Measurements from ENCODE around the gene C19orf38.

The C19orf38 gene, protein sequence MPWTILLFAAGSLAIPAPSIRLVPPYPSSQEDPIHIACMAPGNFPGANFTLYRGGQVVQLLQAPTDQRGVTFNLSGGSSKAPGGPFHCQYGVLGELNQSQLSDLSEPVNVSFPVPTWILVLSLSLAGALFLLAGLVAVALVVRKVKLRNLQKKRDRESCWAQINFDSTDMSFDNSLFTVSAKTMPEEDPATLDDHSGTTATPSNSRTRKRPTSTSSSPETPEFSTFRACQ

GRCh38 chr19:10848230-10848856 lies at the start of gene C19orf38:
Gene C19orf38, plus strand, starts transcription at chr19:10848415. Its CDS starts 94 bp downstream, at chr19:10848509.
- no peak for FAIRE-seq

- no peak for FAIRE-seq
Observed at GRCh38 chr19:10800488-10800887, 47.7 kb upstream of the C19orf38 start.

GRCh38 chr19:10802479-10802878 lies 45.7 kb upstream of the C19orf38 start:
- no peak for FAIRE-seq

DNA sequence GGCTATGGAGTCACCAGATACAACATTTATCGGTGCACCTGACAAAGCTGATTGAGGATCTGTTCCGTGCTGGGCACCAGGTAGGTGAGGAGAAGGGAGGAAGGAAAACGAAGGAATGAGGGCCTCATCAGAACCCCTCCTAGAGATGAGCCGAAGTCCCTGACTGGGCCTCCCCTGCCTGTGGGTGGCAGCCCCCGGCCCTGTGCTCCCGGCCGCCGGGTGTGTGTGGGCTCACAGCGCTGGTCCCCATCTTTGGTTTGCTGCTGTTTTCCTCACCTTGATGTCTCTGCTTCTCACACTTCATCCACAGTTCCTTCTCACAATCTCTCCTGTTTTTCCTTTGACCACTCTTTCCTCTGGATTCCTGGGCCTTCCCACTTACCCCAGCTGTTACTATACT lies 45.0 kb upstream of the C19orf38 start:
- FAIRE-seq = no peak

GRCh38 chr19:10805065-10805757 lies 43.0 kb upstream of the C19orf38 start:
- FAIRE-seq = no peak

DNA sequence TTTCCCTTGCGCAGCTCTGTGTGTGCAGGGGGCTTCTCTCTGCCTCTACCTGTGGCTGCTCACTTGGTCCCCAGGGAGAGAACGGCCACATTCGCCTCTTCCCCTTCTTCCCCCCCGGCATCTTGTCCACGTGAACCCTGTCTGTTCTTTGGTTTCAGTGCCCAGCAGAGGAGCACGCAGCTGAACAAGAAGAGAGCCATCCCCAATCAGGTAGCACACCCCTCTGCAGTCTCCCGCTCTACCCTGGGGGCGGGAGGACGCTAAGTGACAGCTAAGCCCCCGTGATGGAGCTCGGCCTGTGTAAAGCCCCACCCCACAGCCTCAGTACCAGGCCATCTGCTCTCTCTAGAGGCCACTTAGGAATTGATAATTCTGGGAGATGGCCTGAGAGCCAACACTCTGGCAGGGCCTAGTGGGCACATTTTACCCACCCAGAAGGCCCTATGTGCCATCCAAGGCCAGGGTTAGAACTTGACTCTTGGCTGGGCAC lies 42.4 kb upstream of the C19orf38 start:
- FAIRE-seq = no peak

DNA sequence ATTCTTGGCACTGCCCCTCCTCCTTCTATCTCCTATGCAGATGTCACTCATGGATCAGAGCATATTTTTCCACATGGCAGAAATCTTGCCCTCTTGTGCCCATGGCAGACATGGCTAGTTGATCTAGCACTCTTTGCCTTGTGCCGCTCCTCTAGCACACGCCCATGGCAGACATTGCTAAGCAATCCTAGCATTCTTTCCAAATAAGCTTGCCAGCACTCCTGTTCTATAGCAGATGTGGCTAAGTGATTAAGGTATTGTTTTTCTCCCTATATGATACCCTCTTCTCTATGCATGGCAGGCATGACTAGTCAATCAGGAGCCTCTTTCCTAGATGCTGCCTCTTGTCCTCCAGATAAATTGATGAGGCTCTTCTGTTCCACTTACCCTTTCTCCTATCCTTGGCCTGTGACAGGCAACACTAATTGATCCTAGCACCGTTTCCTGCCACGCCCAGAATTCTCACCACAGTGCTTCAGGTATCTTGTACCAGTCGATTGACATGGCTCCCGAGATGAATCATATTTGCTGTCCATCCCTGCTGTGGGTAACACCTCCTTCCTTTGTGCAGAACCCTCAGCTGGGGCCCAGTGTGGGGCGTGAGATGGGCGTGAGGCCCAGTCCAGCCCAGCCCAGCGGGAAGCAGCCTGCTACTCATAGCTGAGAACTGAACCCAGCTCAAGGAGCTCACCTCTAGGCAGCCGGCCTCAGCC lies 39.1 kb upstream of the C19orf38 start:
- no peak for FAIRE-seq

DNA sequence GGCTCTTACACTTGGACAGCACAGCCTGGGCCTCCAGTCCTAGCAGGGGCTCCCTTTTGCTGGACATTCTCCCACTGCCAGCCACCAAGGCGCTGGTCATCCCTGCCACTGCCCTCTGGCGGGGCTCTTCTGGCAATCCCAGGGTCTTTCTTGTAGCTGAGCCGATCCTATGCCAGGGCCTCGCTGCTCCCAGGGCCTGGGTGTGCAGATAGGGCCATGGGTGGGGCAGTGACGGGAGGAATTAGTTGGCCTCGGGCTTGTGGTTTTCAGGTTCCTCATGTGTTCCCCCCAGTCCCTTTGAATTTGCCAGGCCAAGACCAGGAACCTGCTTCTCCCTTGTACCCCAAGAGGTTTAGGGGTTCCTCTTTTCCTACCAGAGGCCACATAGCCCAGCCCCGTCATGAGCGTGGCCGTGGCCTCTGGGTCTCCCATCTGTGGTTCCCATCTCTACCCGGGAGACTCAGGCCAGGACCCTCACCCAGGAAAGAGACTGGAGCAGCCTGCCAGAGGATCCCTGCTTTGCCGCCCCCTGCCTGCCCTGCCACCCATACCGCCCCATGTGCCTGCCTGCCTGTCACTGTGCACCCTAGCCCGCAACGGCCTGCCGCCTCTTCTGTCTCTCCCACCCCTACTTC lies 38.4 kb upstream of the C19orf38 start:
- FAIRE-seq = no peak

DNA sequence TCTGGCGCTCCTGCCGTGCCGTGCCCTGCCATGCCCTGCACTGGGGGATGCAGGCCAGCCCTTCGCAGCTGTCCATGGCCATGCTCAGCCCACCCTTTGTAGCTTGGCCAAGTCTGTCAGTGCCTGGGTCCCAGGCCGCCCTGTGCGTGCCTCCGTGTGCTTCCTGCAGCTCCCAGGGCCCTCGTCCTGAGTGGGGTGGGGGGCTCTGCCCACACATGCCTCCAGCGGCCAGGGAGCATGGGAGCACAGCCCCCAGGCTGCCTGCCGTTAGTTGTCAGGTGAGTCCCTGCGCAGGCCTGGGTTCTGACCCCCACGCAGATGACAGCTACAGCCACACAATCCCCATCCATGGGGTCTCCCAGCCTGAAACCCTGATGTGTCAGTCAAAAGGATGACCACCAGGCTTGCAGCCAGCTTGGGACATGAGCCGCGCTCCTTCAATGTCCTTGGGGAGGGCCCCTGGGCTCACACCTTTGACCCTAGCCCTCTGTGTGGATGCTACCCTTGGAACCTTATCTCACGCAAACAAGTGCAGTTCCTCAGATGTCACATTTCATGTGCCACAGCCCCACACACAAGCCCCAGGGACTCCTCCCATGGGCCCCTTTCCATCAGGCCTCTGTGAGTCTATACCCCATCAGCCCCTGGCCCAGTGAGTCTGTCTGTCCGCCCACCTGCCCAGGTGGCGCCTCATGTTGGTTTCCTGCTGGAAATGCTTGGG lies 36.7 kb upstream of the C19orf38 start:
- FAIRE-seq = no peak

- no peak for FAIRE-seq
Observed at GRCh38 chr19:10812196-10812595, 36.0 kb upstream of the C19orf38 start.

DNA sequence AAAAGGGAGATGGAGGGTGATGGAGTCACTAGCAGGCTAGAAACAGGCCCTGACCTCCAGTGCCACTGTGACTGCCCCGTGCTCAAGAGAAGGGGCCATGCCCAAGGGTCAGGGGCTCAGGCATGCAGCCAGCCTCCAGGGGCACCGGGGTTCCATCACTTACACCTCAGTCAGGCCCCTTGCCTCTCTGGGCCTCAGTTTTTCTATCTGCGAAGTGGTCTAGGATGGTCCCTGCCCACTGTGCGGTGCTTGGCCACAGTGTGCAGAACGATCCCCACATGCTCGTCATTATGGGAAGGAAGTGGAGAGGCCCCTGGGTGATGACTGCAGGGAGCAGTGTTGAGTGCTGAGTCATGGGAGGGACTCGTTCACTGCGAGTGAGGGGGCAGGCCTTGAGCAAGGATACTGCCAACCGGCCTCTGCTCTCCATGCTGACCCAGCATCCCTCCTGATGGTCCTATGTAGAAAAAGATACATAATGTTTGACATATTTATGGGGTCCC lies 35.3 kb upstream of the C19orf38 start:
- no peak for FAIRE-seq

DNA sequence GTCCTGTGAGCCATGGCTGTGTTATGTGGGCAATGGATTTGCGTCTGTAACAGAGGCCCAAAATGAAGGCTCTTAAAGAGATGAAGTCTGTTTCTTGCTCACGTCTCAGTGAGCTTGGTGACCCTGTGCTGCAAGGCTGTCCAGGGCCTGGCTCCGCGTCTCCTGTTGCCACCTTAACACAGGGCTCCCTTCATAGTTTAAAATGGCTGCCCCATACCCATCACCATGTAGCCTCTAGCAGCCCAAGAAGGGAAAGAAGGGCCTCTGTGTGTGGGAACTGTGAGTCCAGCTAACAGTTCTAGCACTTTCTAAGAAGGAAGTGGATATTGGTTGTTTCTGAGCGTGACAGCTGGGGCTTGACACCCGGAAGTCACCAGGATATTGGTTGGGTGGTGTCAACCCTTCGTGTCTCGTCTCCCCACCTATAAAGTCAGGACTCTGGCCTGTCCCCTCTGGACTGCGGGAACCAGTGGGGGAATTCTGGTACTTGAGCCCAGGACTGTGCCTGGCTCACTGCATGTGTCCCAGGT lies 33.1 kb upstream of the C19orf38 start:
- FAIRE-seq = no peak

- no peak for FAIRE-seq
Observed at GRCh38 chr19:10815969-10816644, 32.1 kb upstream of the C19orf38 start.

DNA sequence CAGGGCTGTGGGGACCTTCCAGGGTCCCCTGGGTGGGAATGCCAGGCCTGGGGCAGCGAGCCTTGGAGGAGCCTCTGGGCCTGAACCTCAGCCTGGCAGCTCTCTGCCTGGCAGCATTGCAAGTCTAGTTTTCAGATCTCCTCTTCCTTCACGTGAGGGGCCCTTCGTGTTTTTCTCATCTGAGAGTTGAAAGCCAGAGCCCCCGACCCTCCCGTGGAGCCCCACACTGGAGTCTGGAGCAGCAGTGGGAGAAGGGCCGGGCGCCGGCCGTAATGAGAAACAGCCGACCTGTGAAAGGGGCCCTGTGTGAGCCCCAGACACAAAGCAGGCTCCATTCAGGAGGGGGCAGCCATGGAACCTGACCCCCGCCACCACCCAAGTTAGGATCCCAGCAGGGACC lies 31.5 kb upstream of the C19orf38 start:
- no peak for FAIRE-seq

DNA sequence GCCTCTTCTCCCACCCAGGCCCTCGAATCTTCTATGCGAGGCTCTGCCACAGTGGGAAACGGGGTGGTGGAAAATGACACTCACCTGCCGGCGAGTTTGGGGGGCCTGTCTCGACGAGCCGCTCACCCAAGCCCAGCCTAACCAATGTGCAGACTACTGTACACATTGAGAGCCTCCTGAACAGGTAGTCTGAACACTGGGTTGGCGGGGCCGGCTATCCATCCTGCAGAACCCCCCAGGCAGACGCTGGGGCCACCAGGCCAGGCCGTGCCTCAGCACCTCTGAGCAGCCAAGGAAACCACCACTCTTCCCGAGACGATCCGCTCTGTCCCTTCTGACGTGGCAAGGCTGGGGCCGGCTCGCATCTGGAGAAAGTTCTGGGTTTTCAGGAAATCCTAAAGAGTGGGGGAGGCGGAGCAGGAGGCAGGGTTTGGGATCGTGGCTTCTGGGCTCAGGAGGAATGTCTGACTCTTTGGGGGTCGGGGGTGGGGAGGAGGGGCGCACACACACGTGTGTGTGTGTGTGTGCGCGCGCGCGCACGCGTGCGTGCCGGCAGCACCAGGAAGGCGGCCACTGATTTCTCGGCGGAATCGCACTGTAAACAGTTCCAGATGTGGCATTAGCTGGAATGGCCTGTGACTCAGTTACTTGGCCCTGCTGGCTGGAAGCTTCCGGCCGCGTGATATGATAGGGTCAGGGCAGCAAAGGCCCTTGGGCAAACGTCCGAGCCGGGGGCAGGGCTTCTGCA lies 30.8 kb upstream of the C19orf38 start:
- no peak for FAIRE-seq

DNA sequence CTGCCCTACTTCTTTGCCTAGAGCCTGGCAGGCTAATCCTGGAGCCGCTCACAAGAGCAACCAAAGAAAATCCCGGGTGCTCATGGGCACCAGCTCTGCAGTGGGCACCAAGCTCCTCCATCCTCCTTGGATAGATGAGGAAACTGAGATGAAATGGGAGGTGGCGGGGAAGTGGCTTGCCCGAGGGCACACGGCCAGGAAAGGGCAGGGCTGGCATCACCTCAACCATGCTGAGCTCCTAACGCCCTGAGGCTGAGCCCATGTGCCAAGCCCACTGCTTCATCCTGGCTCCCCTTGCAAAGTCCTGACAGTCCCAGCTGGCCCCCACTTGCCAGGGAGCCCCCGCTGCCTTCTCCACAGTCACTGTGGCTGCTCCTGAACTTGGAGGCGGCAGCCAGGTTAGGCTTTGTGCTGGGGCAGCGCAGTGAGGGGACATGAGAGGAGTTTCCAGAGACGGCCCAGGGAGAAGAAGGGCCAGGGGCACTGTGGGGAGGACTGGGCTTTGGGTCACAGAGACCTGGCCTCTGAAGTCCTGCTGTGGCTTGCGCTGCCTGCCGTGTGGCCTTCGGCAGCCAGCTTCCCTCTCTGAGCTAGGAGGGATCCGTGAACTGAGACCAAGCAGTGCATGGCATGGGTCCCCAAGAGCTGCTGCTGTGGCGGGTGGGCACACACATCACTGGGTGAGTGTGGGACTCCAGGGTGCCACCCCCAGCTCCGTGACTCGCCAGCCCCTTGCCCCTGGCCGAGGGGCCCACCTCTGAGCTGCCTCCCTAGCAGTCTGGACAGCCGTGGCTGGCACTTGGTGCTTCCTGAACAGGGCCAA lies 29.7 kb upstream of the C19orf38 start:
- FAIRE-seq = no peak

DNA sequence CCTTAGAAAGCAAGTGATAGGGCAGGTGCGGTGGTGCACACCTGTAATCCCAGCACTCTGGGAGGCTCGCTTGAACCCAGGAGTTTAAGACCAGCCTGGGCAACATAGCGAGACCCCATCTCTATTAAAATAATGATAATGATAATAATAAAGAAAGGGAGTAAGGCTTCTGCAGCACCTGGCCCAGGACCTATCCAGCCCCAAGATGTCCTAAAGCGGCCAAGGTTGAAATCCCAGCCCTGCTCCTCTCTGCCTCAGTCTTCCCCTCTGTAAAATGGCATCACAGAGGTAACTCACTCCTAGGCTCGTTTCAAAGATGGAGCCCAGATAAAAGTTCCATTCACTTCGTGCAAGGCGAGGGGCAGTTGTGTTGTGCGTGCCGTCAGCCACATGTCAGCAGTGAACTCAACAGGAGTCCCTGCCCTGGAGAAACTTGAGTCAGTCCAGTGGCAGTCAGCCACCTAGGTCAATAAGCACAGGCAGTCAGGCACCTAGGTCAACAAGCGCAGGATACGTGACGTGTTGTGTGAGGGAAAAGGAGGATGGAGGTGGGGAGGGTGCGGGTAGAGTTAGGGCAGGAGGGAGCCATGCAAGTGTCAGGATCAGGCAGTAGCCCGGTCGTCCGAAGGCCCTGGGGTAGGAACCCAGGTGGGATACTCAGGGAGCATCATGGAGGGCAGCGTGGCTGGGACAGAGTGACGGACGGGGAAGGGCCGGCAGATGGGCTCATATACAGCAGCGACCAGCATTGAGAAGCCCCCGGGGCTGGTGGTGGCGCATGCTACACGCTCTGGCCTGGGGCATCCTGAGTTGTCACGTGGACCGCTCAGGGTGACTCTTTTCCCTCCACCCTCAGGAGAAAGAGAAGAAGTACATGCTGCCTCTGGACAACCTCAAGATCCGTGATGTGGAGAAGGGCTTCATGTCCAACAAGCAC lies 28.8 kb upstream of the C19orf38 start:
- no peak for FAIRE-seq

DNA sequence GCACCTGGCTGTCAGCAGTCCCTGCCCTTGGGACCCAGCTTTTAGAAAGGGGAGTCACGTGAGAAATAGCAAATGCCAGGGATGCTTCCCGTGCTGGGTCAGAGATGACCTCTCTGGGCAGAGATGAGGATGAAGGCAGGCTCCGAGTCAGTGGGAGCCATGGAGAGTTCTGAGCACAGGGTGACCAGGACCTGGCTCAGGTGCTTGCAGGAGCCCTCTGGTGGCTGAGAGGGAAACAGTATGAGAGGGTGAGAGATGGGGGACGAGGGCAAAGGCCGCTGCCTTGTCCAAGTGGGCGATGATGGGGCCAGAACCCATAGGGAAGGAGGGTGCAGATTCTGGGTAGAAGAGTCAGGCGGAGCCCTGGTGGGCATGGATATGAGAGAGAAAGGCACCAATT lies 28.0 kb upstream of the C19orf38 start:
- no peak for FAIRE-seq

Data from islet of Langerhans (tissue), 1 donor.